Osteoblast (primary cell): ENCODE results near the gene GTF3C6. TPM values are rescaled to one million over a fixed set of nuclear protein-coding genes. Genes with fewer than 3 reads are reported as not detected.
"Not testable (repeated sequence)": the region's sequence is repeated elsewhere in the genome, so short reads cannot be mapped to it uniquely, and the experiment has no call there.

Experiments
- DNase-seq: peaks from one replicate; pipeline ENCODE4 v3.0.0; 2011; ENCODE audit warnings: low spot score, mixed read lengths; ENCODE audit not compliant: insufficient read length; ENCODE audit errors: missing footprints
- H2AFZ ChIP-seq: 2 replicates; pipeline ENCODE4 v1.6.0; 2011; ENCODE audit warnings: mild to moderate bottlenecking, low read length
- H3K27ac ChIP-seq: 2 replicates; pipeline ENCODE4 v1.5.1; 2011; ENCODE audit warnings: mild to moderate bottlenecking, low read depth, low read length, moderate library complexity
- H3K27me3 ChIP-seq: 2 replicates; pipeline ENCODE4 v1.6.0; 2012; ENCODE audit warnings: mild to moderate bottlenecking, control low read depth, inconsistent platforms, low read length, moderate library complexity; ENCODE audit not compliant: insufficient read depth
- H3K36me3 ChIP-seq: 2 replicates; pipeline ENCODE4 v1.5.1; 2011; ENCODE audit warnings: mild to moderate bottlenecking, low read length, control low read depth, moderate library complexity; ENCODE audit not compliant: insufficient read depth
- H3K4me1 ChIP-seq: 2 replicates; pipeline ENCODE4 v1.5.1; 2011; ENCODE audit warnings: mild to moderate bottlenecking, low read length, control low read depth, moderate library complexity; ENCODE audit not compliant: insufficient read depth
- H3K4me2 ChIP-seq: 2 replicates; pipeline ENCODE4 v1.6.0; 2011; ENCODE audit warnings: mild to moderate bottlenecking, low read length; ENCODE audit not compliant: insufficient read depth
- H3K4me3 ChIP-seq: fragments of 200-600 bp; sonication (generic); 3 replicates; pipeline ENCODE4 v1.5.1; 2012; ENCODE audit warnings: mild to moderate bottlenecking, low read length, inconsistent platforms; ENCODE audit not compliant: insufficient read depth
- H3K79me2 ChIP-seq: 2 replicates; pipeline ENCODE4 v1.6.0; 2012; ENCODE audit warnings: mild to moderate bottlenecking, low read length, control low read depth, inconsistent platforms; ENCODE audit not compliant: insufficient read depth
- H3K9me3 ChIP-seq: 2 replicates; pipeline ENCODE4 v1.5.1; 2011; ENCODE audit warnings: low read depth, low read length, control low read depth
- H4K20me1 ChIP-seq: 2 replicates; pipeline ENCODE4 v1.6.0; 2012; ENCODE audit warnings: mild to moderate bottlenecking, low read length, control low read depth; ENCODE audit not compliant: insufficient read depth
- CTCF ChIP-seq: IDR thresholded peaks from 2 replicates; pipeline ENCODE4 v1.5.1; 2011; ENCODE audit warnings: mild to moderate bottlenecking, low read depth, low read length, moderate library complexity; ENCODE audit errors: extremely low read depth
- total RNA-seq: library from RNA; depleted of rRNA; stranded (reverse); fragments of >200 nt; gene quantifications from 2 replicates; pipeline ENCODE4 v1.2.3, GENCODE V29; 2012

GTF3C6 gene
- total RNA-seq, 1 donor: 35.1 TPM

GRCh38 chr6:111011360-111012142 is 53.0 kb downstream of the GTF3C6 start:
- TF ChIP-seq CTCF: peak; percentile 68
- Histone ChIP-seq H3K4me2 (no peak overlapping the region), H2AFZ (no peak overlapping the region), H3K4me3 (no peak overlapping the region), H3K27ac (no peak overlapping the region), H3K27me3 (no peaks in the 10 kb centered on the region), H3K9me3 (no peaks in the 10 kb centered on the region), H4K20me1 (no peaks in the 10 kb centered on the region), H3K79me2 (peaks cover 3% of the 10 kb centered on the region), H3K4me1 (no peaks in the 10 kb centered on the region), H3K36me3 (peaks cover 53% of the 10 kb centered on the region)
- peak; percentile 94 for DNase-seq

- no peak for TF ChIP-seq CTCF
Observed at GRCh38 chr6:111012143-111012452, 53.6 kb downstream of the GTF3C6 start.

GRCh38 chr6:111012520-111012919 is 54.0 kb downstream of the GTF3C6 start:
- H3K4me3 ChIP-seq, DNase-seq, H4K20me1 ChIP-seq, H3K27me3 ChIP-seq, H2AFZ ChIP-seq, H3K27ac ChIP-seq, H3K4me1 ChIP-seq, H3K4me2 ChIP-seq, H3K9me3 ChIP-seq, H3K79me2 ChIP-seq: not testable (repeated sequence)
- peaks cover 46% of the 10 kb centered on the region for H3K36me3 ChIP-seq

More at GRCh38 chr6:111012143-111012452, 53.6 kb downstream of the GTF3C6 start:
- no peak overlapping the region for H3K4me3 ChIP-seq
- H3K27me3 ChIP-seq: no peaks in the 10 kb centered on the region
- H3K4me2 ChIP-seq: no peak overlapping the region
- no peaks in the 10 kb centered on the region for H4K20me1 ChIP-seq
- peaks cover 51% of the 10 kb centered on the region for H3K36me3 ChIP-seq
- H3K4me1 ChIP-seq: no peaks in the 10 kb centered on the region
- peaks cover 3% of the 10 kb centered on the region for H3K79me2 ChIP-seq
- H3K27ac ChIP-seq: no peak overlapping the region
- no peak overlapping the region for H2AFZ ChIP-seq
- H3K9me3 ChIP-seq: no peaks in the 10 kb centered on the region
- no peak for DNase-seq

GRCh38 chr6:111013144-111013915 is 54.8 kb downstream of the GTF3C6 start:
- Histone ChIP-seq H3K27me3 (no peaks in the 10 kb centered on the region), H3K36me3 (peaks cover 41% of the 10 kb centered on the region), H2AFZ (no peak overlapping the region), H3K4me1 (no peaks in the 10 kb centered on the region), H3K4me2 (no peak overlapping the region), H3K27ac (peak overlapping the region; percentile 33), H3K4me3 (no peak overlapping the region), H3K79me2 (peaks cover 3% of the 10 kb centered on the region), H3K9me3 (no peaks in the 10 kb centered on the region), H4K20me1 (no peaks in the 10 kb centered on the region)
- no peak for DNase-seq
- TF ChIP-seq CTCF: no peak
